Measurements from ENCODE around the gene SLX4IP. TPM values are rescaled to one million over a fixed set of nuclear protein-coding genes. Genes with fewer than 3 reads are reported as not detected.

Gene SLX4IP
- total and polyA plus RNA-seq, 2 donors (not counting 3 experiments of a cell fraction or from before 2014, with no cell fraction given), result 1.9 to 4.5 TPM

DNA sequence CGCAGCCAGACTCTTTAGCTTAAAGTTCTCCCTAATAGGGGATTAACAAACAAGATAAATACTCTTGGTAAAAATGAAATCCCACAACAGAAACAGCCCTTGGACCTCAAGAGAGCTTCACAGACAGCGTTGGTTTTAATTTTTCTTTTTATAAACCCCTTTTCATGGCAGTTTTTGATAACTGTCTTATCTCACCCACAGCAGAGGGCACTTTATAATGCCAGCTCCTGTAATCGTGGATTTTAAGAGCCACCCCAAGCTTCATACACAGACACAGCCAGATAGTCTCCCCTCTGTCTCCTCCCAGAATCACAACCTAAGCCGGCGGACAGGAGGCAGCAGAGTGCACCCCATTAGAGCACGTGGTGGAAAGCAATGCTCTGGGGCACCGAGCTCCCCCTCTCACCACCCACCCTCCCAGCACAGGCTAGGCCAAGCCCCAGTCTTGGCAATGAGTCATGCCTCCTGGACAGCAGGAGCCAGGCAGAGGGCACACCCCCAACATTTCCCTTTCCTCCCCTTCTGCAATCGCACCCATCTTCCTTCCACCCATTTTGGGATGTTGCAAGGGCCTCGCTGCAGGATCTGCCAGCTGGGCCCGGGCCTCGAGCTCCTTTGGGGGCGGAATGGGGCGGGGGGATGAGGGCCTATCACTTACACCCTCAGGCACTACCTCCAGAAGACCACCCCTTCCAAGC is 236.3 kb downstream of the SLX4IP start:
- CTCF ChIA-PET, result interaction anchor here (0.6 to 6.0 kb wide), 30 partner anchors 9 to 873 kb away, joined by 3 to 55 read pairs (median 5); no protein-coding TSS in a partner anchor

More for the DNA sequence above, 236.3 kb downstream of the SLX4IP start:
- H2AFZ ChIP-seq (ENCODE audit: low read depth, low read length), result no peak overlapping the region
- peak overlapping the region; percentile 92 for H3K9ac ChIP-seq (replicated peaks; ENCODE audit: extremely low read depth, insufficient read depth, low read length)
- dilution Hi-C loops (cut with MboI; ENCODE audit: extremely low pct_ligation_motif_present, low sequenced_read_pairs), result no loop called here
- no peaks in the 10 kb centered on the region for H4K20me1 ChIP-seq (replicated peaks; ENCODE audit: control insufficient read depth, extremely low read depth, insufficient read depth, low read length)
- DNase-seq (ENCODE audit: low read depth, low spot score) (peak; percentile 92), FAIRE-seq (peak; percentile 81)
- H3K9me1 ChIP-seq (replicated peaks; ENCODE audit: control insufficient read depth, extremely low read depth, insufficient read depth, low read length), result no peaks in the 10 kb centered on the region
- H3K27me3 ChIP-seq (ENCODE audit: control insufficient read depth in 2 of 2, insufficient read depth in 2 of 2, low read length in 2 of 2), result no peaks in the 10 kb centered on the region
- peaks cover 51% of the 10 kb centered on the region for H3K4me1 ChIP-seq (ENCODE audit: control insufficient read depth, extremely low read depth, insufficient read depth, low read length)
- H3K4me2 ChIP-seq (ENCODE audit: insufficient read depth, low read length), result peak overlapping the region; percentile 93
- peak; percentile 75 for TF ChIP-seq FOS (IDR thresholded peaks at IDR 0.05; ENCODE audit: borderline replicate concordance, insufficient read depth, low read length)
- peak; percentile 46 for TF ChIP-seq JUN (IDR thresholded peaks at IDR 0.05; ENCODE audit: borderline replicate concordance, insufficient read depth, insufficient read length, low read depth)
- TF ChIP-seq MYC (IDR thresholded peaks at IDR 0.05; ENCODE audit: low read depth, low read length), result peak; percentile 95
- TF ChIP-seq, protein P1, sequence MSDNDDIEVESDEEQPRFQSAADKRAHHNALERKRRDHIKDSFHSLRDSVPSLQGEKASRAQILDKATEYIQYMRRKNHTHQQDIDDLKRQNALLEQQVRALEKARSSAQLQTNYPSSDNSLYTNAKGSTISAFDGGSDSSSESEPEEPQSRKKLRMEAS (IDR thresholded peaks at IDR 0.05; ENCODE audit: insufficient read depth, insufficient read length), result peak; percentile 89
- TF ChIP-seq GATA2 (IDR thresholded peaks at IDR 0.05; ENCODE audit: insufficient read depth, insufficient read length, low read depth, low read length), result peak; percentile 37
- TF ChIP-seq, protein P2, sequence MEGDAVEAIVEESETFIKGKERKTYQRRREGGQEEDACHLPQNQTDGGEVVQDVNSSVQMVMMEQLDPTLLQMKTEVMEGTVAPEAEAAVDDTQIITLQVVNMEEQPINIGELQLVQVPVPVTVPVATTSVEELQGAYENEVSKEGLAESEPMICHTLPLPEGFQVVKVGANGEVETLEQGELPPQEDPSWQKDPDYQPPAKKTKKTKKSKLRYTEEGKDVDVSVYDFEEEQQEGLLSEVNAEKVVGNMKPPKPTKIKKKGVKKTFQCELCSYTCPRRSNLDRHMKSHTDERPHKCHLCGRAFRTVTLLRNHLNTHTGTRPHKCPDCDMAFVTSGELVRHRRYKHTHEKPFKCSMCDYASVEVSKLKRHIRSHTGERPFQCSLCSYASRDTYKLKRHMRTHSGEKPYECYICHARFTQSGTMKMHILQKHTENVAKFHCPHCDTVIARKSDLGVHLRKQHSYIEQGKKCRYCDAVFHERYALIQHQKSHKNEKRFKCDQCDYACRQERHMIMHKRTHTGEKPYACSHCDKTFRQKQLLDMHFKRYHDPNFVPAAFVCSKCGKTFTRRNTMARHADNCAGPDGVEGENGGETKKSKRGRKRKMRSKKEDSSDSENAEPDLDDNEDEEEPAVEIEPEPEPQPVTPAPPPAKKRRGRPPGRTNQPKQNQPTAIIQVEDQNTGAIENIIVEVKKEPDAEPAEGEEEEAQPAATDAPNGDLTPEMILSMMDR (IDR thresholded peaks at IDR 0.05; ENCODE audit: extremely low read depth in 1 of 2, insufficient read depth in 1 of 2, low read depth in 1 of 2, low read length in 2 of 2), result peak; percentile 33 to 59
- peak; percentile 35 for TF ChIP-seq POLR2AphosphoS5 (IDR thresholded peaks at IDR 0.05; ENCODE audit: insufficient read depth, low read depth, low read length)
- TF ChIP-seq POLR2A (IDR thresholded peaks at IDR 0.05; ENCODE audit: low read depth, low read length), result no peak
- no peak for TF ChIP-seq EZH2 (IDR thresholded peaks at IDR 0.05; ENCODE audit: borderline replicate concordance, low read depth, low read length, severe bottlenecking)
- H3K4me3 ChIP-seq (replicated peaks in 1 of 3; ENCODE audit: insufficient read depth in 1 of 3, low read depth in 1 of 3, low read length in 3 of 3), result peak overlapping the region; percentile 91 to 95 (median 94)
- BruUV-seq (replicated peaks), result no TSS peak
- no peaks in the 10 kb centered on the region for H3K9me3 ChIP-seq (replicated peaks; ENCODE audit: control insufficient read depth, insufficient read depth, low read length)
- intact Hi-C loops (cut with micrococcal nuclease), result loop anchor here (1.0 to 5.0 kb wide), 12 partner anchors 67 to 1381 kb away; no protein-coding TSS in a partner anchor
- POLR2A ChIA-PET, result interaction anchor here (0.8 to 1.0 kb wide), 3 partner anchors 35 to 596 kb away, joined by 3 to 5 read pairs (median 3); no protein-coding TSS in a partner anchor
- peaks cover 61% of the 10 kb centered on the region for H3K79me2 ChIP-seq (ENCODE audit: control insufficient read depth, insufficient read depth, low read length)
- H3K36me3 ChIP-seq (ENCODE audit: control insufficient read depth in 2 of 2, extremely low read depth in 1 of 2, insufficient read depth in 2 of 2, low read length in 2 of 2), result peaks cover 2 to 3% of the 10 kb centered on the region in 2 experiments
- H3K27ac ChIP-seq (ENCODE audit: insufficient read depth, low read depth, low read length), result peak overlapping the region; percentile 83
